ENCODE results near the gene ADNP.

Gene ADNP

GRCh38 chr20:50844430-50845100, 86.7 kb downstream of the ADNP start:
- no peak for DNase-seq

GRCh38 chr20:50843331-50844276, 87.6 kb downstream of the ADNP start:
- no peak for DNase-seq

GRCh38 chr20:50842821-50843220, 88.4 kb downstream of the ADNP start:
- no peak for DNase-seq
